ENCODE data around the gene TGM5.
"Not testable (repeated sequence)": the region's sequence is repeated elsewhere in the genome, so short reads cannot be mapped to it uniquely, and the experiment has no call there.

TGM5 gene

GRCh38 chr15:43275740-43276562, 9.2 kb upstream of the TGM5 start:
- FAIRE-seq = no peak
- DNase-seq (ENCODE audit: low spot score) = no peak

GRCh38 chr15:43274136-43274535, 7.4 kb upstream of the TGM5 start:
- no peak for FAIRE-seq
- DNase-seq (ENCODE audit: low spot score) = no peak

- FAIRE-seq (no peak), DNase-seq (ENCODE audit: low spot score) (no peak)
Measured at GRCh38 chr15:43273243-43273642, 6.5 kb upstream of the TGM5 start.

- DNase-seq (ENCODE audit: low spot score); FAIRE-seq: not testable (repeated sequence)
Measured at GRCh38 chr15:43271908-43272307, 5.2 kb upstream of the TGM5 start.

GRCh38 chr15:43270676-43271306, 4.1 kb upstream of the TGM5 start:
- FAIRE-seq (no peak), DNase-seq (ENCODE audit: low spot score) (no peak)

GRCh38 chr15:43270113-43270665, 3.5 kb upstream of the TGM5 start:
- FAIRE-seq (no peak), DNase-seq (ENCODE audit: low spot score) (no peak)

GRCh38 chr15:43268111-43269105, 1.7 kb upstream of the TGM5 start:
- FAIRE-seq (no peak), DNase-seq (ENCODE audit: low spot score) (no peak)

- DNase-seq (ENCODE audit: low spot score) (no peak), FAIRE-seq (no peak)
Measured at GRCh38 chr15:43267439-43267838, 711 bp upstream of the TGM5 start.

- no peak for FAIRE-seq
- DNase-seq (ENCODE audit: low spot score) = no peak
Measured at GRCh38 chr15:43266386-43266785, 342 bp downstream of the TGM5 start.

GRCh38 chr15:43260011-43260615, 6.6 kb downstream of the TGM5 start:
- FAIRE-seq = no peak
- no peak for DNase-seq (ENCODE audit: low spot score)

- no peak for FAIRE-seq
- no peak for DNase-seq (ENCODE audit: low spot score)
Measured at GRCh38 chr15:43258781-43259180, 7.9 kb downstream of the TGM5 start.

GRCh38 chr15:43256341-43256740, 10.4 kb downstream of the TGM5 start:
- DNase-seq (ENCODE audit: low spot score) (no peak), FAIRE-seq (no peak)

GRCh38 chr15:43255376-43255775, 11.4 kb downstream of the TGM5 start:
- FAIRE-seq = no peak

GRCh38 chr15:43253431-43254403, 13.0 kb downstream of the TGM5 start:
- peak; percentile 27 for FAIRE-seq
- DNase-seq (ENCODE audit: low spot score) = peak; percentile 67

More at GRCh38 chr15:43255376-43255775, 11.4 kb downstream of the TGM5 start:
- DNase-seq (ENCODE audit: low spot score) = no peak

- DNase-seq (ENCODE audit: low spot score) = no peak
- no peak for FAIRE-seq
Measured at GRCh38 chr15:43251871-43252250, 14.9 kb downstream of the TGM5 start.

GRCh38 chr15:43251185-43251870, 15.4 kb downstream of the TGM5 start:
- FAIRE-seq = no peak

GRCh38 chr15:43250785-43251184, 15.9 kb downstream of the TGM5 start:
- FAIRE-seq (no peak), DNase-seq (ENCODE audit: low spot score) (no peak)

More at GRCh38 chr15:43251185-43251870, 15.4 kb downstream of the TGM5 start:
- DNase-seq (ENCODE audit: low spot score) = no peak

- DNase-seq (ENCODE audit: low spot score) (peak; percentile 89), FAIRE-seq (peak; percentile 50)
Measured at GRCh38 chr15:43249699-43250203, 17.0 kb downstream of the TGM5 start.

GRCh38 chr15:43249236-43249635, 17.5 kb downstream of the TGM5 start:
- no peak for FAIRE-seq
- DNase-seq (ENCODE audit: low spot score) = no peak

Data from urothelium cell line (cell line).